HG02943 (cell line): ENCODE data around the gene OR2L3.
"Not testable (repeated sequence)": the region's sequence is repeated elsewhere in the genome, so short reads cannot be mapped to it uniquely, and the experiment has no call there.

Experiments used
- ATAC-seq: cut with Tn5 transposase; IDR thresholded peaks from one replicate; pipeline ENCODE4 v1.9.1; 2021; ENCODE audit warnings: mild to moderate bottlenecking, low read depth, moderate library complexity; ENCODE audit not compliant: unreplicated experiment

Gene OR2L3, protein sequence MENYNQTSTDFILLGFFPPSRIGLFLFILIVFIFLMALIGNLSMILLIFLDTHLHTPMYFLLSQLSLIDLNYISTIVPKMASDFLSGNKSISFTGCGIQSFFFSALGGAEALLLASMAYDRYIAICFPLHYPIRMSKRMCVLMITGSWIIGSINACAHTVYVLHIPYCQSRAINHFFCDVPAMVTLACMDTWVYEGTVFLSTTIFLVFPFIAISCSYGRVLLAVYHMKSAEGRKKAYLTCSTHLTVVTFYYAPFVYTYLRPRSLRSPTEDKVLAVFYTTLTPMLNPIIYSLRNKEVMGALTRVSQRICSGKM

DNA sequence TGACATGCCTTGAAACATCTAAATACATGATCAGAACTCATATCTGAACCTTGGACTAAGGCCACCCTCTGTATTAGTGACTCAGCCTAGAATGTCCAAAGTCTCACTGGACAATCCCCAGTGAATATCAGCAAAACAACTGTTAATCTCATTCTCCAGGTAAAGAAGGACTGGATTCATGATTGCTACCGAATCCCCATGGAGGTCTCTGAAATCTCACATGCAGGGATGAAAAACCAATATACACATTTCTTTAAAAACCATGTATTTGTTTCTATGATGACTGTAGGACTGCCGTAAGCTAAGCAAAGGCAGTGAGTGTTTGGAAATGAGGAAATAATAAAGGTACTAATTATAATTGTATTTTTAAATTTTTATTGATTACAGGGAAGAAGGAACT lies at the start of gene OR2L3:
Gene OR2L3 (plus strand): TSS at position 301 of the 400 bp plus-strand sequence. CDS start 13,846 bp downstream, outside the sequence.
- ATAC-seq = no peak

- no peak for ATAC-seq
Observed at GRCh38 chr1:247998811-247999210, 47.8 kb upstream of the OR2L3 start.

DNA sequence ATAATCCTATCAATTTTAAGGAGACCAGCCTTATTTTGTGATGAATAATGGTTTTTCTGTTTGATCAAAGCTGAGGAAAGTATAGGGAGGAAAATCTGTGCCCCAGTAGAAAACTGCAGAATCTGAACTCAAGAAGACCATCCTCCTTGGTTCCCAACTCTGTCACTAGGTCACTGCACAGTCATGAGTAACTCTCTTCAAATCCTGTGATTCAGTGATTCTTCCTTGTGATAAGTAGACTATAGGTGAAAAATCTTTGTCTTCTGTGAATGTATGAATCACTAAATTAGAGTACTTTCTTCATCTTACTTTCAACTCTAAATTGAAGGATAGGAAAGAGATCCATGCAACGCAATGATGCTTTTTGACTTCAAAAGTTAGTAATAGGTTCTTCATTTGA lies 46.5 kb upstream of the OR2L3 start:
- ATAC-seq = no peak

DNA sequence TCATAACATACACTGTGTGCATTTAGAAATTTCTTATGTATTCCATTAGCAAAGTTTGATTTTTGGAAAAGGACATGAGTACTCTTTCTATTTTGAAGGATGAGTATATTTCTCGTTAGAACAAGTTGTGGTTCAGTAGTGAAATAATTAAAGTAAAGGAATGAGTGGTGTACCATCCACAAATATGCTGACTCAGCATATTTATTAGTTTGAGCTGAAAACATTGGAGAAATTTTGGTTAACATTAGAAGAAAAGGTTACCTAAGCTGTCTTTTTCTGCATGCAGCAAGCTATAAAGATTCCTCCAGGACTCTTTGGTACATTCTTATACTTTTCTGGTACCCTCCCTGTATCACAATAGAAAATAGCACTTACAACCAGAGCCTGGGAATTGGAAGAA lies 38.9 kb upstream of the OR2L3 start:
- ATAC-seq = no peak

DNA sequence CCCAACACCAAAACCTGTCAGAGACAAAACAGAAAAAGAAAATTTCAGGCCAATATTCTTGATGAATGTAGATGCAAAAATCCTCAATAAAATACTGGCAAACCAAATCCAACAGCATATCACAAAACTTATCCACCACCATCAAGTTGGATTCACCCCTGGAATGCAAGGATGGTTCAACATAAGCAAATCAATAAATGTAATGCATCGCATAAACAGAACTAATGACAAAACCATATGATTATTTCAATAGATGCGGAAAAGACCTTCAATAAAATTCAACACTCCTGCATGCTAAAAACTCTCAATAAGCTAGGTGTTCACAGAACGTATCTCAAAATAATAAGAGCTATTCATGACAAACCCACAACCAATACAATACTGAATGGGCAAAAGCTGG lies 37.0 kb upstream of the OR2L3 start:
- no peak for ATAC-seq

DNA sequence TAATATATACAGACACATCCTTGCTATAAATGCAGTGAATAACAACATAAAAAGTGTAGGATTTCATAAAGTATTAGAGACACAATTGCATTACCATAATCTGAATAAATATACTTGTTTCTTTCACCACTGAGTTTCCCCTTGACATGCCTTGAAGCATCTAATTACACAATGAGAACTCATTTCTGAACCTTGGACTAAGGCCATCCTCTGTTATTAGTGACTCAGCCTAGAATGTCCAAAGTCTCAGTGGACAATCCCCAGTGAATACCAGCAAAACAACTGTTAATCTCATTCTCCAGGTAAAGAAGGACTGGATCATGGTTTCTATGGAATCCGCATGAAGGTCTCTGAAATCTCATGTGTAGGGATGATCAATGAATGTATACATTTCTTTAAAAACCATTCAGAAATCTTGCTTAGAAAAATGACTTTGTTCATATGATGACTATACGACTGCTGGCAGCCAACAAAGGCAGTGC lies 33.4 kb upstream of the OR2L3 start, which contains the start of gene OR2L5:
Gene OR2L5 (plus strand): TSS at position 432 of the 482 bp plus-strand sequence. CDS start 8,288 bp downstream, outside the sequence.
- no peak for ATAC-seq

- ATAC-seq = no peak
Observed at GRCh38 chr1:248015803-248016202, 30.8 kb upstream of the OR2L3 start.

GRCh38 chr1:248029770-248030169 lies 16.9 kb upstream of the OR2L3 start, which contains the start of gene OR2L2:
Gene OR2L2, plus strand, starts transcription at chr1:248030070. Its CDS starts 8,198 bp downstream, at chr1:248038268.
- no peak for ATAC-seq

DNA sequence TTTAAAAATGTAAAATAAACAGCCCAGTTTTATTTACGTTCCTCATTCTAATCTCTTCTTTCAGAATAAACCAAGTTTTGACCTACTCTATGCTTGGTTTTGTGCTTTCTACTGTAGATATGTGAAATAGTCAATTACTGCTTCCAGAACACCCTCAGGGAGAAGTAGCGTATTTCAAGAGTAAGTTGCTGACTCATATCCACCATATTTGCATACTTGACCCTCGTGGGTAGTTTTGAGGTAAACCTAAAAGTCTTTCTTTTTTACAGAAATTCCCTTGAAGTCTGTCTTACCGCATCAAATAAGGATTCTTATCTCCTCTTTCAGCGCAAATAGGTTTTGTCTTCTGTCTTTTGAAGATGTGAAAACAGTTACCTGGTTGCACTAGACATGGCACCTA lies 1.4 kb upstream of the OR2L3 start:
- ATAC-seq = no peak

DNA sequence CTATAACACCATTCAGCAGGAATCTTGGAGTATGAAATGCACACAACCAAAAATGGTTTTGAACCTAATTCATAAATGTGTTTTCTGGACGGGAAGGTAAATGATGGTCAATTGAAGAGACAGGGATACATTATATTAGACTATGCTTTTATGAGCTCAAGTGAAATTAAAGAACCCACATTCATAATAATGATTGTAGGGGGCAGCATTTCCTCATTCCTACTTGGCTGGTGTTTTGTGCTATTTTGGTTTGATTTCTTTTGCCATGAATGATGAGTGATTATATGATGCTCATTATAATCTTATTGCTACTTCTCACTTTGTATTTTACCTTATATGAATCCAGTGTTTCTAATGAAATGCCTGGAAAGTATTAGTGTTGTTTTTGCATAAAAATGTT lies 372 bp downstream of the OR2L3 start:
- ATAC-seq = no peak

- no peak for ATAC-seq
Observed at GRCh38 chr1:248054671-248055070, 8.0 kb downstream of the OR2L3 start.

- no peak for ATAC-seq
Observed at GRCh38 chr1:248055261-248055660, 8.6 kb downstream of the OR2L3 start.

DNA sequence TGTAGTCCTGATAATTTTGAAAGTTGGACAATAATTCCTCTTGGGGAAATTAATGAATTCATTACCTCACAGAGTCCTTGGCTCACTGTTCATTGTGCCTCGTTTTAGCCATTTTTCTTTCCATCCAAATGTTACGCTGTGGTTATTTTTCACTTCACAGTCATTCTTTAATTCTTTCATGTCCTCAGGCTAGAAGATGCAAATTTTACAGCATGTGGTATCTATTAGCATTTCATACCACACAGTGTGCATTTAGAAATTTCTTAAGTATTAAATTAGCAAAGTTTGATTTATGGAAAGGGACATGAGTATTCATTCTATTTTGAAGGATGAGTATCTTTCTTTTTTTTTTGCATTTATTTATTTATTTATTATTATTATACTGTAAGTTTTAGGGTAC lies 18.4 kb downstream of the OR2L3 start:
- ATAC-seq = no peak

DNA sequence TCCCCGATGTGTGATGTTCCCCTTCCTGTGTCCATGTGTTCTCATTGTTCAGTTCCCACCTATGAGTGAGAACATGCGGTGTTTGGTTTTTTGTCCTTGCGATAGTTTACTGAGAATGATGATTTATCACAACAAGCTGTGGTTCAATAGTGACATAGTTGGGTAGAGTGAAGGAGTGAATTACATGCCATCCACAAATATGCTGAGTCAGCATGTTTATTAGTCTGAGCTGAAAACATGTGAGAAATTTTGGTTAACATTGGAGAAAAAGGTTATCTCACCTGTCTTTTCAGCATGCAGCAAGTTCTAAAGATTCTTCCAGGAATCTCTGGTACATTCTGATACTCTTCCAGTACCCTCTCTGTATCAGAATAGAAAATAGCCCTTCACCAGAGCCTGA lies 19.0 kb downstream of the OR2L3 start:
- ATAC-seq = no peak

- not testable (repeated sequence) for ATAC-seq
Observed at GRCh38 chr1:248083864-248084263, 37.2 kb downstream of the OR2L3 start.

DNA sequence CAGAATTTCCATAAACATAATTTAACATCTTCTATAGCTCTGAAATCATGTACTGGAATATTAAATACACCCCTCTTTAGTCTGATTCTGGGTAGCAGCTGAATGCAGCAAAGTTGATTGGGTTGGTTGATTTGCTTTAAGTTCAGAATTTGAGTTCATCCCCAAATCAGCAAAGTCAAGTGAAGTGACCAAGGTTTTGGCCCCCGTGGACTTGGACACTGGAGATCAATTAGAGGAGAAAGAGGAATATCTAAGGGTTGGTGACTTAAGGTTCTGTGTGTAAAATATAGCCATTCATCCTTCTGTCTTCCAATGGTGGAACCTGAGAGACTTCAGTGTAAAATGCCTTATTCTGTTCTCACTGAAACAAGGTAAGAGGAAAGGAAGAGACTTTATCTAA lies 48.2 kb downstream of the OR2L3 start, which contains the start of gene OR2L13:
Gene OR2L13 (plus strand): TSS at position 301 of the 400 bp plus-strand sequence. CDS start 4,192 bp downstream, outside the sequence.
- no peak for ATAC-seq

DNA sequence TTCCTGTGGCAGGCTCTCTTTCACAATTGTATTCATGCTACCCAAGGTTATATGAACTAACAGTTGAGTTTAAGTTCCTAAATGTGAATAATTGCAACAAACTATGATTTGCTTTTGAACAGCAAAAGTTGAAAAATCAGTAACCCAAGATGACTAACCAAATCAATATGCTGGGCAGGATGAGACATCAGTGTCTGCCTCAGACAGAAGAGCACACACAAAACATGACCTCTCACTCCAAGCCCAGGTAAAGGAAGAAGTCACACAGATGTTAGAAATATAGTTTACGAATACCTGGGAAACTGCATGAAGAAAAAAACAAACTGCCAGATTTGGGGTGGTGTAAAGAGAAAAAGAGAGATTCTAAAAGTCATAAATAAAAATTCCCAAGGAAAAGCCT lies 51.9 kb downstream of the OR2L3 start:
- no peak for ATAC-seq

- no peak for ATAC-seq
Observed at GRCh38 chr1:248102847-248103246, 56.2 kb downstream of the OR2L3 start.

DNA sequence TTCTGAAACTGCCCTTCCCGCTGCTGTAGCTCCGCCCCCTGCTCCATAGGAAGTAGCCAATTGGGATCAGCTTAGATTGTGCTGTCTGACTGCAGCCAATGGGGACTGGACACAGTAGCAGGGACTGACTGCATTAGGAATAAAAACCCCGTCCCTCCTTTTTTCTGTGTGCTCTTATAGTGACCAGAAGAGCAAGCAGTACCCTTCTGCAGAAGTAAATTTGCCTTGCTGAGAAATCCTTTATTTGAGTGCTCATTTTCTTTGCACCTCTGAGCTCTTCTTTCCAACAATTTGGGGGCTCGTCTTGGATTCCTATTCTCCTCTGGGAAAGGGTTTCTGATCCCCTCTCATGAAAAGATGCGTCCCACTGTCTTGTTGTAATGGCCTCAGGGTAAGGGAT lies 64.5 kb downstream of the OR2L3 start:
- ATAC-seq = no peak
